Brain microvascular endothelial cell (primary cell): ENCODE data around the gene UNC5C.

Experiments used
- DNase-seq: peaks from one replicate; pipeline ENCODE4 v3.0.0-alpha.2; 2020
- H3K27ac ChIP-seq: fragments of 250-450 bp; sonication (Bioruptor Pico); 2 replicates; pipeline ENCODE4 v1.5.1; 2020; ENCODE audit warnings: mild to moderate bottlenecking, moderate library complexity
- H3K27me3 ChIP-seq: fragments of 250-450 bp; sonication (Bioruptor Pico); replicated peaks from 2 replicates; pipeline ENCODE4 v1.5.1; 2020; ENCODE audit warnings: mild to moderate bottlenecking
- H3K36me3 ChIP-seq: fragments of 250-450 bp; sonication (Bioruptor Pico); replicated peaks from 2 replicates; pipeline ENCODE4 v1.5.1; 2020; ENCODE audit warnings: mild to moderate bottlenecking
- H3K4me3 ChIP-seq: 2 replicates; pipeline ENCODE4 v1.5.1; 2011; ENCODE audit warnings: low read depth, mild to moderate bottlenecking, control low read depth, low read length, moderate library complexity
- in situ Hi-C: cut with HindIII; loops from 2 replicates; pipeline ENCODE4 v1.10.0; 2017; ENCODE audit warnings: low sequenced_read_pairs, low pct_ligation_motif_present
- TF ChIP-seq, protein P1 (sequence below): IDR thresholded peaks from 2 replicates; pipeline ENCODE4 v1.5.1; 2011; ENCODE audit warnings: low read depth, mild to moderate bottlenecking, moderate library complexity, low read length, control low read depth, inconsistent platforms; ENCODE audit errors: missing control alignments

Gene UNC5C

DNA sequence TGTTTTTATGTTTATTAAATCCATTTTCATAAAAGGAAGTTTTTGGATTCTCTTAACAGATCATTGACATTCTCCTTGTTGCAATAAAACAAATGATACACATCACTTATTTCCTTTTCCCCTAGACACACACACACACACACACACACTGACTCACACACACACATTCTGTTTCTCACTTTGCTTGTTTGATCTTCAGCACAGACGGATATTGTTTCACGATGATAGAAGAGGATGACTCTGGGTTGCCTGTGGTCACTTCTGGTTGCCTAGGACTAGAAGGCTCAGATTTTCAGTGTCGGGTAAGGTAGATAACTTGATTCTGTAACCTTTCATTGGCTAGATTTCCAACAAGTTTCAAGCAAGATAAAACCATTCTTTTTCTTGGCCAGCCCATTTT is 434.3 kb downstream of the UNC5C start:
- DNase-seq, result no peak
- H3K27me3 ChIP-seq, result no peaks in the 10 kb centered on the region

More for the DNA sequence above, 434.3 kb downstream of the UNC5C start:
- TF ChIP-seq, protein P1, sequence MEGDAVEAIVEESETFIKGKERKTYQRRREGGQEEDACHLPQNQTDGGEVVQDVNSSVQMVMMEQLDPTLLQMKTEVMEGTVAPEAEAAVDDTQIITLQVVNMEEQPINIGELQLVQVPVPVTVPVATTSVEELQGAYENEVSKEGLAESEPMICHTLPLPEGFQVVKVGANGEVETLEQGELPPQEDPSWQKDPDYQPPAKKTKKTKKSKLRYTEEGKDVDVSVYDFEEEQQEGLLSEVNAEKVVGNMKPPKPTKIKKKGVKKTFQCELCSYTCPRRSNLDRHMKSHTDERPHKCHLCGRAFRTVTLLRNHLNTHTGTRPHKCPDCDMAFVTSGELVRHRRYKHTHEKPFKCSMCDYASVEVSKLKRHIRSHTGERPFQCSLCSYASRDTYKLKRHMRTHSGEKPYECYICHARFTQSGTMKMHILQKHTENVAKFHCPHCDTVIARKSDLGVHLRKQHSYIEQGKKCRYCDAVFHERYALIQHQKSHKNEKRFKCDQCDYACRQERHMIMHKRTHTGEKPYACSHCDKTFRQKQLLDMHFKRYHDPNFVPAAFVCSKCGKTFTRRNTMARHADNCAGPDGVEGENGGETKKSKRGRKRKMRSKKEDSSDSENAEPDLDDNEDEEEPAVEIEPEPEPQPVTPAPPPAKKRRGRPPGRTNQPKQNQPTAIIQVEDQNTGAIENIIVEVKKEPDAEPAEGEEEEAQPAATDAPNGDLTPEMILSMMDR, result no peak
- in situ Hi-C loops, result loop anchor here (25.0 kb wide), 1 partner anchor 477 kb away; no protein-coding TSS in a partner anchor
- H3K36me3 ChIP-seq, result no peaks in the 10 kb centered on the region
- H3K27ac ChIP-seq, result no peak overlapping the region
- H3K4me3 ChIP-seq, result no peak overlapping the region
